ENCODE results near the gene ZNF358. TPM values are rescaled to one million over a fixed set of nuclear protein-coding genes. Genes with fewer than 3 reads are reported as not detected.

ZNF358 gene
- total and polyA plus RNA-seq, 2 donors (not counting 3 experiments of a cell fraction or from before 2014, with no cell fraction given), result 51.2 to 83.2 TPM

- Histone ChIP-seq H2AFZ (ENCODE audit: low read depth, low read length) (no peak overlapping the region), H3K27ac (ENCODE audit: insufficient read depth, low read depth, low read length) (no peak overlapping the region), H3K36me3 (ENCODE audit: control insufficient read depth in 2 of 2, extremely low read depth in 1 of 2, insufficient read depth in 2 of 2, low read length in 2 of 2) (peaks cover 2 to 11% of the 10 kb centered on the region in 2 experiments), H3K4me1 (ENCODE audit: control insufficient read depth, extremely low read depth, insufficient read depth, low read length) (no peaks in the 10 kb centered on the region), H3K79me2 (ENCODE audit: control insufficient read depth, insufficient read depth, low read length) (no peaks in the 10 kb centered on the region), H3K4me2 (ENCODE audit: insufficient read depth, low read length) (no peak overlapping the region), H4K20me1 (replicated peaks; ENCODE audit: control insufficient read depth, extremely low read depth, insufficient read depth, low read length) (no peaks in the 10 kb centered on the region), H3K9ac (replicated peaks; ENCODE audit: extremely low read depth, insufficient read depth, low read length) (no peak overlapping the region), H3K4me3 (replicated peaks in 1 of 3; ENCODE audit: insufficient read depth in 1 of 3, low read depth in 1 of 3, low read length in 3 of 3) (no peak overlapping the region), H3K9me1 (replicated peaks; ENCODE audit: control insufficient read depth, extremely low read depth, insufficient read depth, low read length) (no peaks in the 10 kb centered on the region), H3K9me3 (replicated peaks; ENCODE audit: control insufficient read depth, insufficient read depth, low read length) (no peaks in the 10 kb centered on the region), H3K27me3 (ENCODE audit: control insufficient read depth in 2 of 2, insufficient read depth in 2 of 2, low read length in 2 of 2) (no peaks in the 10 kb centered on the region)
- ChIA-PET POLR2A (no interaction called here), CTCF (no interaction called here)
- TF ChIP-seq POLR2A (IDR thresholded peaks at IDR 0.05; ENCODE audit: low read depth, low read length) (no peak), JUN (IDR thresholded peaks at IDR 0.05; ENCODE audit: borderline replicate concordance, insufficient read depth, insufficient read length, low read depth) (no peak), EZH2 (IDR thresholded peaks at IDR 0.05; ENCODE audit: borderline replicate concordance, low read depth, low read length, severe bottlenecking) (no peak), POLR2AphosphoS5 (IDR thresholded peaks at IDR 0.05; ENCODE audit: insufficient read depth, low read depth, low read length) (no peak), FOS (IDR thresholded peaks at IDR 0.05; ENCODE audit: borderline replicate concordance, insufficient read depth, low read length) (no peak), MAX (IDR thresholded peaks at IDR 0.05; ENCODE audit: insufficient read depth, insufficient read length) (no peak), MYC (IDR thresholded peaks at IDR 0.05; ENCODE audit: low read depth, low read length) (no peak), GATA2 (IDR thresholded peaks at IDR 0.05; ENCODE audit: insufficient read depth, insufficient read length, low read depth, low read length) (no peak)
- dilution Hi-C loops (cut with MboI; ENCODE audit: extremely low pct_ligation_motif_present, low sequenced_read_pairs) (no loop called here), intact Hi-C loops (cut with micrococcal nuclease) (no loop called here)
- BruUV-seq (replicated peaks), result no TSS peak
- FAIRE-seq (no peak), DNase-seq (ENCODE audit: low read depth, low spot score) (no peak)
Measured at GRCh38 chr19:7469669-7470285, 46.1 kb upstream of the ZNF358 start.
